Testis (tissue), 3 donors: ENCODE measurements around the gene NPC2. TPM values are rescaled to one million over a fixed set of nuclear protein-coding genes. Genes with fewer than 3 reads are reported as not detected.

Experiments used
- DNase-seq: peaks from one replicate; pipeline ENCODE4 v3.0.0-alpha.2; 2019
- H3K27ac ChIP-seq, 2 donors: fragments of 200-600 bp; sonication (generic); one replicate each; pipeline ENCODE4 v1.5.1; 2019
- H3K27me3 ChIP-seq: fragments of 200-600 bp; sonication (generic); one replicate; pipeline ENCODE4 v1.5.1; 2019
- H3K36me3 ChIP-seq: fragments of 200-600 bp; sonication (generic); one replicate; pipeline ENCODE4 v1.5.1; 2017; ENCODE audit warnings: low read depth; ENCODE audit errors: missing control alignments
- H3K4me1 ChIP-seq: fragments of 200-600 bp; sonication (generic); one replicate; pipeline ENCODE4 v1.5.1; 2019
- H3K4me3 ChIP-seq, 2 donors: fragments of 200-600 bp; sonication (generic); one replicate each; pipeline ENCODE4 v1.5.1; 2017 to 2019
- H3K9me3 ChIP-seq: fragments of 200-600 bp; sonication (generic); one replicate; pipeline ENCODE4 v1.5.1; 2017
- CTCF ChIP-seq, 3 experiments: fragments of 450-650 bp in 2 of 3; fragments of 200-600 bp in 1 of 3; sonication (generic) in 1 of 3; IDR thresholded peaks; one replicate each; pipeline ENCODE4 v1.5.1; 2016 to 2019; ENCODE audit warnings: antibody characterized with exemption in 3 of 3, mild to moderate bottlenecking in 2 of 3, moderate library complexity in 1 of 3
- POLR2A ChIP-seq: fragments of 450-650 bp; IDR thresholded peaks from one replicate; pipeline ENCODE4 v1.6.1; 2017; ENCODE audit warnings: antibody characterized with exemption, mild to moderate bottlenecking, moderate library complexity
- WGBS, 2 donors: methylation state at CpG; one replicate each; pipeline ENCODE4 v1.1.5; 2018; 5-methylcytosine and 5-hydroxymethylcytosine counted together
- intact Hi-C: fragments of 100-400 bp; cut with DNase I; formaldehyde crosslinking; loops from one replicate; pipeline ENCODE4 v1.15.1; 2023; ENCODE audit warnings: low total_unique reads
- polyA plus RNA-seq: library from polyadenylated mRNA; stranded (reverse); fragments of 350-450 nt; fragmentation: Illumina TruSeq; extraction: RNeasy Lipid Tissue Mini Kit (QIAGEN cat#74804); gene quantifications from one replicate; pipeline ENCODE4 v1.2.3, GENCODE V29; 2014; ENCODE audit warnings: low read depth, low replicate concordance; ENCODE audit not compliant: insufficient read depth
- total RNA-seq, 2 donors: library from RNA; depleted of rRNA; stranded (reverse); fragments of >200 nt; gene quantifications; one replicate each; pipeline ENCODE4 v1.2.3, GENCODE V29; 2016

The NPC2 gene
- total and polyA plus RNA-seq, 3 donors from 2014 or later = 291 to 628 (median 393) TPM

DNA sequence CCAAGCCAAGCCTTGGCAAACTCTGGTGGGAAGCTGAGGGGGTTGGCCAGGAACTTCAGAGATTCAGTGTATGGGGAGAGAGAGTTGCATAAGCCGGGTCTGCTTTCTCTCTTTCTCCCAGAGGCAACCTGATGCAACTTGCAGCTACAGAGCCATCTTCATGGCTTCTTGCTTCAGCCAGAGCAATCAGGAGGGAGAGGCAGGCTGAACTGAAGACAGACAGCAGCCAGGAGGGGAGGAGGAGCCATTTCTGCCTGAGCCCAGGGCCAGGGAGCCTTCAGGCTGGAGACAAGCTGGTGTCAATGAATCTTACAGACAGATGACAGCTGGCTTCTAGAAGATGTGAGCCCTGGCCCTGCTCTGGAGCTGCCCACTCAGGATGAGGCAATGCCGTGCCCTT is 18.7 kb downstream of the NPC2 start:
- TF ChIP-seq POLR2A (no peak), CTCF (IDR thresholded peaks at IDR 0.05) (no peak)
- H3K4me3 ChIP-seq = no peak overlapping the region
- DNase-seq = no peak
- H3K36me3 ChIP-seq = no peaks in the 10 kb centered on the region
- H3K9me3 ChIP-seq = no peaks in the 10 kb centered on the region
- H3K27ac ChIP-seq = no peak overlapping the region
- WGBS, 2 donors = 98 to 100% methylated on average over 1 to 2 of the region's 2 CpGs
- no peaks in the 10 kb centered on the region for H3K27me3 ChIP-seq
- peaks cover 28% of the 10 kb centered on the region for H3K4me1 ChIP-seq
- intact Hi-C loops = loop anchor here (10.0 kb wide), 1 partner anchor 110 kb away; no protein-coding TSS in a partner anchor

GRCh38 chr14:74472601-74473000 is 20.5 kb downstream of the NPC2 start:
- Histone ChIP-seq H3K9me3 (no peaks in the 10 kb centered on the region), H3K36me3 (no peaks in the 10 kb centered on the region), H3K27me3 (no peaks in the 10 kb centered on the region), H3K27ac (no peak overlapping the region), H3K4me1 (peaks cover 37% of the 10 kb centered on the region), H3K4me3 (no peak overlapping the region)
- intact Hi-C loops = loop anchor here (10.0 kb wide), 1 partner anchor 108 kb away; no protein-coding TSS in a partner anchor
- no peak for DNase-seq
- TF ChIP-seq POLR2A = no peak
- TF ChIP-seq CTCF (IDR thresholded peaks at IDR 0.05) = no peak
- WGBS, 2 donors = 88 to 89% methylated on average over 2 of the region's 2 CpGs

- H3K36me3 ChIP-seq = no peaks in the 10 kb centered on the region
- H3K27ac ChIP-seq = peak overlapping the region in 1 of 2 donors; percentile 38
- TF ChIP-seq POLR2A (no peak), CTCF (IDR thresholded peaks at IDR 0.05) (no peak)
- DNase-seq = no peak
- peaks cover 28% of the 10 kb centered on the region for H3K4me1 ChIP-seq
- 36 to 37% methylated on average over 7 of the region's 7 CpGs for WGBS, 2 donors
- no peaks in the 10 kb centered on the region for H3K9me3 ChIP-seq
- intact Hi-C loops = loop anchor here (10.0 kb wide), 1 partner anchor 105 kb away; no protein-coding TSS in a partner anchor
- no peak overlapping the region for H3K4me3 ChIP-seq
- H3K27me3 ChIP-seq = no peaks in the 10 kb centered on the region
Observed at GRCh38 chr14:74469548-74470518, 23.3 kb downstream of the NPC2 start.

GRCh38 chr14:74468513-74468912 is 24.6 kb downstream of the NPC2 start:
- Histone ChIP-seq H3K4me1 (peaks cover 28% of the 10 kb centered on the region), H3K4me3 (no peak overlapping the region), H3K9me3 (no peaks in the 10 kb centered on the region), H3K27me3 (no peaks in the 10 kb centered on the region), H3K36me3 (no peaks in the 10 kb centered on the region), H3K27ac (no peak overlapping the region)
- TF ChIP-seq CTCF (IDR thresholded peaks at IDR 0.05) (no peak), POLR2A (no peak)
- intact Hi-C loops = no loop called here
- WGBS, 2 donors = 70 to 72% methylated on average over 3 of the region's 3 CpGs
- DNase-seq = no peak
